ENCODE measurements around the gene WDR70. TPM values are rescaled to one million over a fixed set of nuclear protein-coding genes. Genes with fewer than 3 reads are reported as not detected.

The WDR70 gene
- total RNA-seq, 1 experiment from 2014 or later = 78.2 TPM

DNA sequence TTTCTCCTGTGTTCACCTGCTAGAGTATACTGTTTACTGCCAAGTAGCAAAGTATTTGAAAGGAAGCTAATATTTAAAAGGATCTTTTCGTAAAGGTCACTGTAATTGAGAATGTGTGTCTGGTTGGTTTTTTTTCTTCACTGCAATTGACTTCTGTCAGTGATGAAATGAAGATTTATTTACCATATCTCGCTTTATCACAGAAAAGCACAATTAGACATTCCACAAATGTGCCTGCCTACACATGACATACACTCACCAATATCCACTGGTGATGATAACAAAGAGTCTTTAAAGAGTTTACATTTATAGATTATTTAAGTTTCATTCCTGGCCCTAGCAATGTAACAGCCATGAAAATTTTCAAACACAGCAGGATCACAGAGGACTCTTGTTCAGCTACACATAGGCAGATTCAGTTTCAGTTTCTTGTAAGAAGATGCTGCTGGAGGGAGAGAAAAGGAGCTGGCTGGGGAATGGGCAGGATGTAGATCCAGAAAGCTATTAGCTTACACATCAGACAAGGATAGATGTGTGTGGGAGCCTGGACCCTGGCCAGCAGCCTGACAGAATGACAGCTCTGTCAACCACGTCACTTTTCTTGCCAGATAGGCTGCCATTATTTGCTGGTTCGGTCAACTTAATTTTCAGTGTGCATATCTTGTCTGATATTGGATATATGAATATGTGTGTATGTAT lies 356.7 kb downstream of the WDR70 start:
- no peak overlapping the region for H3K4me2 ChIP-seq
- POLR2A ChIA-PET (ENCODE audit: unreplicated experiment) = interaction anchor here (0.5 to 0.6 kb wide), 4 partner anchors 12 to 784 kb away, joined by 3 to 6 read pairs (median 4); no protein-coding TSS in a partner anchor
- no peak for TF ChIP-seq EZH2 (IDR thresholded peaks at IDR 0.05; ENCODE audit: low read depth)
- TF ChIP-seq, protein P1, sequence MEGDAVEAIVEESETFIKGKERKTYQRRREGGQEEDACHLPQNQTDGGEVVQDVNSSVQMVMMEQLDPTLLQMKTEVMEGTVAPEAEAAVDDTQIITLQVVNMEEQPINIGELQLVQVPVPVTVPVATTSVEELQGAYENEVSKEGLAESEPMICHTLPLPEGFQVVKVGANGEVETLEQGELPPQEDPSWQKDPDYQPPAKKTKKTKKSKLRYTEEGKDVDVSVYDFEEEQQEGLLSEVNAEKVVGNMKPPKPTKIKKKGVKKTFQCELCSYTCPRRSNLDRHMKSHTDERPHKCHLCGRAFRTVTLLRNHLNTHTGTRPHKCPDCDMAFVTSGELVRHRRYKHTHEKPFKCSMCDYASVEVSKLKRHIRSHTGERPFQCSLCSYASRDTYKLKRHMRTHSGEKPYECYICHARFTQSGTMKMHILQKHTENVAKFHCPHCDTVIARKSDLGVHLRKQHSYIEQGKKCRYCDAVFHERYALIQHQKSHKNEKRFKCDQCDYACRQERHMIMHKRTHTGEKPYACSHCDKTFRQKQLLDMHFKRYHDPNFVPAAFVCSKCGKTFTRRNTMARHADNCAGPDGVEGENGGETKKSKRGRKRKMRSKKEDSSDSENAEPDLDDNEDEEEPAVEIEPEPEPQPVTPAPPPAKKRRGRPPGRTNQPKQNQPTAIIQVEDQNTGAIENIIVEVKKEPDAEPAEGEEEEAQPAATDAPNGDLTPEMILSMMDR (conservative IDR thresholded peaks at IDR 0.05) = no peak
- H3K36me3 ChIP-seq (ENCODE audit: low read depth) = peaks cover 4% of the 10 kb centered on the region; the same call in 1 of the 2 replicates
- DNase-seq = no peak
- no TSS peak for BruUV-seq (replicated peaks)
- CTCF ChIA-PET = interaction anchor here (1.1 kb wide), 1 partner anchor 22 kb away, joined by 5 read pairs; no protein-coding TSS in a partner anchor
- H4K20me1 ChIP-seq (ENCODE audit: insufficient read depth) = peaks cover 12% of the 10 kb centered on the region; the same call in 1 of the 2 replicates
- H3K9me3 ChIP-seq (ENCODE audit: insufficient read depth, low read depth) = no peaks in the 10 kb centered on the region
- no peaks in the 10 kb centered on the region for H3K79me2 ChIP-seq (ENCODE audit: low read depth)
- H3K9me2 ChIP-seq (ENCODE audit: insufficient read depth) = no peaks in the 10 kb centered on the region
- H3K4me1 ChIP-seq (replicated peaks; ENCODE audit: insufficient read depth) = peaks cover 27% of the 10 kb centered on the region
- peaks cover 11% of the 10 kb centered on the region; the same call in 1 of the 2 replicates for H3F3A ChIP-seq (ENCODE audit: insufficient read depth, low read depth)
- H3K4me3 ChIP-seq = no peak overlapping the region
- no peak overlapping the region for H3K27ac ChIP-seq
- H3K27me3 ChIP-seq (ENCODE audit: insufficient read depth, low read depth) = no peaks in the 10 kb centered on the region
- no peak overlapping the region for H2AFZ ChIP-seq
- intact Hi-C loops (cut with micrococcal nuclease; ENCODE audit: unreplicated experiment) = no loop called here

DNA sequence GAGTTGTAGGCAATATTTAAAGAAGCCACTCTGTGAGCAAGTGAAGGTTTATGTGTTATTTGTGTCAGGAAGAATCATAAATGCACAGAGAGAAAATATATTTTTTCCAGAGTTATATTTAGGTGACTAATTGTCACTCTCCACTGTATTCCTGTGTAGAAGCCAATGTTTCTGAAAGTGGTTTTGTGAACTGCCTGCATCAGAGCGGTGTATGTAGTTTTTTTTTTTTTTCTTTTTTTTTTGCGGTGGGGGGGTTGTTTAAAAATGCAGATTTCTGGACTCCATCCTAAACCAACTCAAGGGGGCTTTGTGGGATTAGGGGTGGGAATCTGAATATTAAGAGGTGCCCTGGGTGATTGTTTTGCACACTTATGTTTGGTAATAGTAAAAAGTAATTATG lies 357.3 kb downstream of the WDR70 start:
- no peak for DNase-seq
- H3K9me3 ChIP-seq (ENCODE audit: insufficient read depth, low read depth) = no peaks in the 10 kb centered on the region
- no peak overlapping the region for H3K27ac ChIP-seq
- no peaks in the 10 kb centered on the region for H3K9me2 ChIP-seq (ENCODE audit: insufficient read depth)
- no TSS peak for BruUV-seq (replicated peaks)
- H2AFZ ChIP-seq = no peak overlapping the region
- no peak overlapping the region for H3K4me2 ChIP-seq
- no peaks in the 10 kb centered on the region for H3K79me2 ChIP-seq (ENCODE audit: low read depth)
- ChIA-PET POLR2A (ENCODE audit: unreplicated experiment) (interaction anchor here (0.5 kb wide), 2 partner anchors 169 to 785 kb away, joined by 3 read pairs; no protein-coding TSS in a partner anchor), CTCF (no interaction called here)
- peaks cover 4% of the 10 kb centered on the region; the same call in 1 of the 2 replicates for H3K36me3 ChIP-seq (ENCODE audit: low read depth)
- intact Hi-C loops (cut with micrococcal nuclease; ENCODE audit: unreplicated experiment) = no loop called here
- H3K4me1 ChIP-seq (replicated peaks; ENCODE audit: insufficient read depth) = peaks cover 27% of the 10 kb centered on the region
- TF ChIP-seq, protein P1 (conservative IDR thresholded peaks at IDR 0.05) = no peak
- no peak for TF ChIP-seq EZH2 (IDR thresholded peaks at IDR 0.05; ENCODE audit: low read depth)
- H3F3A ChIP-seq (ENCODE audit: insufficient read depth, low read depth) = peaks cover 11% of the 10 kb centered on the region; the same call in 1 of the 2 replicates
- H3K27me3 ChIP-seq (ENCODE audit: insufficient read depth, low read depth) = no peaks in the 10 kb centered on the region
- H3K4me3 ChIP-seq = no peak overlapping the region
- peaks cover 12% of the 10 kb centered on the region; the same call in 1 of the 2 replicates for H4K20me1 ChIP-seq (ENCODE audit: insufficient read depth)

DNA sequence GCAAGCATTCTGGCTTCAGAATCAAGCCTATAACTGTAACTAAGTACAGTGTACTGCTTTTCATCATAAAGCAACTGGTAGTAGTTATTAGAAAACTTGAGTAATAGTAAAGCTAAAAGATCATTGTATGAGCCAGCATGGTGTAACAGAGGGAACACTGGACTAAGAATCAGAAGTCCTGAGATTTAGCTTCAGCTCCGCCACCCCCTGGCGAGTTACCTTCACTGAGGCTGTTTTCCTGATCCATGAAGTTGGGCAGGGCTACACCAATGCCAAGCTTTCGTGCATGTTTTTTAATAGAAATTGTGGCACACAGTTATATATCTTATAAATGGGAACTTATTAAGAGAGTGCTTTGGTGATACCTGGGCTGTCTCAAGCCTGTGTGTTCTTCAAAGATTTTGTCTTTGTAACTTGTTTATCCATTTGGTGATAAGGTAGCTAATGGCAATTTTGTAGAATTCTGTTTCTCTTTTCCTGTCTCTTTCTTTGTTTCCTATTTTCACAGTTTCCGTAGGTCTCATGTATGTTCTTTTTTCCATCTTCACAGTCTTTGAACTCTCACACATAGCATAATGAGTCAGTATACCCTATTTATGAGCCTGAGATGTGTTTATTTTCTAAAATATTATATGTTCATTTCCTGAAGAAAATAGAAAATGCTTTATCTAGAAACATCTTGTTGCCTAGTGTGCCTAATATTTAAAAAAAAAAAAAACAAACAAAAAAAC lies 358.4 kb downstream of the WDR70 start:
- no TSS peak for BruUV-seq (replicated peaks)
- no peak overlapping the region for H3K4me3 ChIP-seq
- no peaks in the 10 kb centered on the region for H3K9me3 ChIP-seq (ENCODE audit: insufficient read depth, low read depth)
- no peak overlapping the region for H2AFZ ChIP-seq
- ChIA-PET POLR2A (ENCODE audit: unreplicated experiment) (interaction anchor here (0.6 kb wide), 2 partner anchors 148 to 1638 kb away, joined by 5 to 6 read pairs; no protein-coding TSS in a partner anchor), CTCF (interaction anchor here (1.0 kb wide), 1 partner anchor 14 kb away, joined by 4 read pairs; no protein-coding TSS in a partner anchor)
- no peaks in the 10 kb centered on the region for H3K79me2 ChIP-seq (ENCODE audit: low read depth)
- H4K20me1 ChIP-seq (ENCODE audit: insufficient read depth) = peaks cover 12% of the 10 kb centered on the region; the same call in 1 of the 2 replicates
- H3K4me2 ChIP-seq = peak overlapping the region; percentile 45
- 0 out of 2 replicates have a peak, but pooled peaks cover 4% of the 10 kb centered on the region for H3K36me3 ChIP-seq (ENCODE audit: low read depth)
- no peak overlapping the region for H3K27ac ChIP-seq
- no peak for TF ChIP-seq EZH2 (IDR thresholded peaks at IDR 0.05; ENCODE audit: low read depth)
- TF ChIP-seq, protein P1 (conservative IDR thresholded peaks at IDR 0.05) = no peak
- DNase-seq = peak in 1 of 2 experiments; percentile 28
- no peaks in the 10 kb centered on the region for H3K9me2 ChIP-seq (ENCODE audit: insufficient read depth)
- intact Hi-C loops (cut with micrococcal nuclease; ENCODE audit: unreplicated experiment) = loop anchor here (2.0 kb wide), 1 partner anchor 69 kb away; no protein-coding TSS in a partner anchor
- peaks cover 11% of the 10 kb centered on the region; the same call in 1 of the 2 replicates for H3F3A ChIP-seq (ENCODE audit: insufficient read depth, low read depth)
- H3K27me3 ChIP-seq (ENCODE audit: insufficient read depth, low read depth) = no peaks in the 10 kb centered on the region
- peaks cover 27% of the 10 kb centered on the region for H3K4me1 ChIP-seq (replicated peaks; ENCODE audit: insufficient read depth)

Measured in PC-9 (cell line).